HepG2 (cell line): ENCODE measurements around the gene RAB29. TPM values are rescaled to one million over a fixed set of nuclear protein-coding genes. Genes with fewer than 3 reads are reported as not detected.

ENCODE experiments used
- AGO2 ChIP-seq: fragments of 200-400 bp; formaldehyde crosslinking; optimal IDR thresholded peaks from 2 replicates; pipeline ENCODE3; 2017; ENCODE audit warnings: mild to moderate bottlenecking, low read depth, low read length, moderate library complexity
- AHDC1 ChIP-seq: sonication (generic); formaldehyde crosslinking; IDR thresholded peaks from 2 replicates; pipeline ENCODE4 v1.5.1; 2020; ENCODE audit warnings: mild to moderate bottlenecking, missing genetic modification reagents, borderline replicate concordance
- ARNT2 ChIP-seq: sonication (generic); formaldehyde crosslinking; IDR thresholded peaks from 2 replicates; pipeline ENCODE4 v1.8.0; 2022; ENCODE audit warnings: mild to moderate bottlenecking, low read depth, missing genetic modification reagents, moderate library complexity
- BORCS8-MEF2B ChIP-seq: sonication (generic); formaldehyde crosslinking; IDR thresholded peaks from 2 replicates; pipeline ENCODE4 v1.8.0; 2022; ENCODE audit warnings: mild to moderate bottlenecking, missing genetic modification reagents
- CHCHD3 ChIP-seq: sonication (generic); formaldehyde crosslinking; IDR thresholded peaks from 2 replicates; pipeline ENCODE4 v1.8.0; 2022; ENCODE audit warnings: mild to moderate bottlenecking, missing genetic modification reagents, moderate library complexity
- DR1 ChIP-seq: sonication (generic); formaldehyde crosslinking; IDR thresholded peaks from 2 replicates; pipeline ENCODE4 v1.8.0; 2021; ENCODE audit warnings: mild to moderate bottlenecking, missing genetic modification reagents, inconsistent platforms
- FIP1L1 ChIP-seq: fragments of 200-400 bp; formaldehyde crosslinking; IDR thresholded peaks from 2 replicates; pipeline ENCODE4 v1.6.1; 2018; ENCODE audit warnings: low read depth, mild to moderate bottlenecking, low read length, moderate library complexity, borderline replicate concordance; ENCODE audit not compliant: insufficient read depth
- FOXP1 ChIP-seq, 2 experiments: fragments of 450-650 bp in 1 of 2; IDR thresholded peaks; 2 replicates each; pipeline ENCODE4 v1.6.1; 2017 to 2018; ENCODE audit warnings: antibody characterized with exemption in 1 of 2
- GFI1 ChIP-seq: sonication (generic); formaldehyde crosslinking; IDR thresholded peaks from 2 replicates; pipeline ENCODE4 v1.5.0; 2020; ENCODE audit warnings: missing genetic modification reagents, mild to moderate bottlenecking, borderline replicate concordance
- GZF1 ChIP-seq: sonication (generic); formaldehyde crosslinking; IDR thresholded peaks from 2 replicates; pipeline ENCODE4 v1.5.1; 2020; ENCODE audit warnings: mild to moderate bottlenecking, missing genetic modification reagents
- HOXA9 ChIP-seq: sonication (generic); formaldehyde crosslinking; IDR thresholded peaks from 2 replicates; pipeline ENCODE4 v1.8.1; 2022; ENCODE audit warnings: missing genetic modification reagents, mild to moderate bottlenecking, moderate library complexity, borderline replicate concordance
- JUN ChIP-seq: sonication (generic); formaldehyde crosslinking; IDR thresholded peaks from 2 replicates; pipeline ENCODE4 v1.4.0; 2020; ENCODE audit warnings: mild to moderate bottlenecking, missing genetic modification reagents
- POGZ ChIP-seq: sonication (generic); formaldehyde crosslinking; IDR thresholded peaks from 2 replicates; pipeline ENCODE4 v1.4.0; 2020; ENCODE audit warnings: mild to moderate bottlenecking, missing genetic modification reagents
- ZBTB7B ChIP-seq: sonication (generic); formaldehyde crosslinking; IDR thresholded peaks from 2 replicates; pipeline ENCODE4 v1.4.0; 2020; ENCODE audit warnings: missing genetic modification reagents
- ZFP91 ChIP-seq: sonication (generic); formaldehyde crosslinking; IDR thresholded peaks from 2 replicates; pipeline ENCODE4 v1.9.0; 2022; ENCODE audit warnings: missing genetic modification reagents, mild to moderate bottlenecking, borderline replicate concordance
- ZNF282 ChIP-seq: fragments of 450-650 bp; IDR thresholded peaks from 2 replicates; pipeline ENCODE4 v1.6.1; 2018; ENCODE audit not compliant: partially characterized antibody
- ZNF329 ChIP-seq: sonication (generic); formaldehyde crosslinking; IDR thresholded peaks from 2 replicates; pipeline ENCODE4 v1.9.0; 2021; ENCODE audit warnings: low read depth, mild to moderate bottlenecking, missing genetic modification reagents
- ZNF441 ChIP-seq: sonication (generic); formaldehyde crosslinking; IDR thresholded peaks from 2 replicates; pipeline ENCODE4 v1.7.0; 2021; ENCODE audit warnings: missing genetic modification reagents, borderline replicate concordance
- ZNF547 ChIP-seq: sonication (generic); formaldehyde crosslinking; IDR thresholded peaks from 2 replicates; pipeline ENCODE4 v1.5.1; 2020; ENCODE audit warnings: mild to moderate bottlenecking, missing genetic modification reagents
- ZNF670 ChIP-seq: sonication (generic); formaldehyde crosslinking; IDR thresholded peaks from 2 replicates; pipeline ENCODE4 v1.8.0; 2022; ENCODE audit warnings: mild to moderate bottlenecking, missing genetic modification reagents, borderline replicate concordance
- ZNF792 ChIP-seq: IDR thresholded peaks from 2 replicates; pipeline ENCODE4 v1.6.1; 2016
- polyA plus RNA-seq, 8 experiments: library from polyadenylated mRNA; depleted of rRNA in 3 of 8; stranded (reverse) in 7 of 8; unstranded in 1 of 8; fragments of >200 nt; fragmentation: Illumina TruSeq in 4 of 8; extraction: Trizol in 4 of 8; gene quantifications; 2 replicates each; pipeline versions ENCODE4 v1.2.1 to v1.2.3, GENCODE V29; 2011 to 2016; ENCODE audit warnings: low read depth in 4 of 8, missing spikeins in 1 of 8, mixed read lengths in 1 of 8; ENCODE audit not compliant: insufficient read depth in 1 of 8
- total RNA-seq, 5 experiments: library from RNA; depleted of rRNA; stranded (reverse); fragments of >200 nt; fragmentation: Illumina TruSeq; extraction: Trizol; gene quantifications; 2 replicates each; pipeline ENCODE4 v1.2.3, GENCODE V29; 2016; ENCODE audit warnings: low read depth in 1 of 5

The RAB29 gene
- total and polyA plus RNA-seq, 2 of the 13 experiments (the other 11 are each of a cell fraction or from before 2014, with no cell fraction given) = 8.7 to 10.1 TPM

GRCh38 chr1:205749234-205750137, 25.8 kb downstream of the RAB29 start (continued):
- TF ChIP-seq GZF1 (CRISPR knock-in tag) = peak; percentile 53; the same call in 1 of the 2 replicates
- no peak for TF ChIP-seq JUN (CRISPR knock-in tag)
- TF ChIP-seq HOXA9 (CRISPR knock-in tag) = peak; percentile 36; the same call in 1 of the 2 replicates
- peak; percentile 79 for TF ChIP-seq ZFP91 (CRISPR knock-in tag)
- TF ChIP-seq GFI1 (CRISPR knock-in tag) = 0 out of 2 replicates have a peak, but pooled peaks have one; percentile 47
- peak; percentile 70 for TF ChIP-seq ZNF670 (CRISPR knock-in tag)
- TF ChIP-seq AGO2 = peak; percentile 97
- peak; percentile 67; the same call in 1 of the 2 replicates for TF ChIP-seq ZBTB7B
- peak; percentile 72; the same call in 1 of the 2 replicates for TF ChIP-seq ARNT2 (CRISPR knock-in tag)
- no peak for TF ChIP-seq ZNF282
- peak; percentile 66; the same call in 1 of the 2 replicates for TF ChIP-seq DR1
- no peak for TF ChIP-seq ZNF547 (CRISPR knock-in tag)
- TF ChIP-seq ZNF329 = peak; percentile 7; the same call in 1 of the 2 replicates
- peak; percentile 44; the same call in 1 of the 2 replicates for TF ChIP-seq ZNF441 (CRISPR knock-in tag)
- TF ChIP-seq CHCHD3 (CRISPR knock-in tag) = 0 out of 2 replicates have a peak, but pooled peaks have one; percentile 54
- TF ChIP-seq FOXP1 (IDR thresholded peaks at IDR 0.05) = no peak
- peak; percentile 41; the same call in 1 of the 2 replicates for TF ChIP-seq FOXP1 (CRISPR knock-in tag; IDR thresholded peaks at IDR 0.05)
- peak; percentile 87 for TF ChIP-seq POGZ (CRISPR knock-in tag)
- 0 out of 2 replicates have a peak, but pooled peaks have one; percentile 67 for TF ChIP-seq FIP1L1
- TF ChIP-seq AHDC1 (CRISPR knock-in tag) = peak; percentile 79; the same call in 1 of the 2 replicates
- 0 out of 2 replicates have a peak, but pooled peaks have one; percentile 28 for TF ChIP-seq ZNF792
- peak; percentile 71; the same call in 1 of the 2 replicates for TF ChIP-seq BORCS8-MEF2B (CRISPR knock-in tag)
